ENCODE data around the gene TRPC4. TPM values are rescaled to one million over a fixed set of nuclear protein-coding genes. Genes with fewer than 3 reads are reported as not detected.
A peak's percentile ranks its signal among the peaks of the same experiment; 100 is the strongest.

Gene TRPC4
- polyA plus RNA-seq, 1 experiment, result 6.2 TPM

GRCh38 chr13:37748913-37749312, 120.7 kb downstream of the TRPC4 start:
- Histone ChIP-seq H3K4me3 (ENCODE audit: low read depth, low read length) (no peak overlapping the region), H3K27me3 (ENCODE audit: control insufficient read depth, insufficient read depth, low read length) (no peaks in the 10 kb centered on the region), H3K36me3 (ENCODE audit: control insufficient read depth, insufficient read depth, low read length) (no peaks in the 10 kb centered on the region)
- POLR2A ChIA-PET, result interaction anchor here (0.5 kb wide), 1 partner anchor 30 kb away, joined by 3 read pairs; no protein-coding TSS in a partner anchor
- CTCF ChIA-PET, result no interaction called here
- TF ChIP-seq CTCF (IDR thresholded peaks at IDR 0.05; ENCODE audit: insufficient read depth, low read depth, low read length), result no peak
- no peak for DNase-seq (ENCODE audit: low read depth)

- CTCF ChIA-PET, result no interaction called here
- peak; percentile 12 for DNase-seq (ENCODE audit: low read depth)
- no peaks in the 10 kb centered on the region for H3K27me3 ChIP-seq (ENCODE audit: control insufficient read depth, insufficient read depth, low read length)
- no peak for TF ChIP-seq CTCF (IDR thresholded peaks at IDR 0.05; ENCODE audit: insufficient read depth, low read depth, low read length)
- no peaks in the 10 kb centered on the region; the same call in 1 of the 2 replicates for H3K36me3 ChIP-seq (ENCODE audit: control insufficient read depth, insufficient read depth, low read length)
- H3K4me3 ChIP-seq (ENCODE audit: low read depth, low read length), result no peak overlapping the region
- POLR2A ChIA-PET, result no interaction called here
Observed at GRCh38 chr13:37747071-37747612, 122.4 kb downstream of the TRPC4 start.

- no peak for TF ChIP-seq CTCF (IDR thresholded peaks at IDR 0.05; ENCODE audit: insufficient read depth, low read depth, low read length)
Observed at GRCh38 chr13:37741536-37741935, 128.0 kb downstream of the TRPC4 start.

GRCh38 chr13:37736045-37736444, 133.5 kb downstream of the TRPC4 start:
- no peak for TF ChIP-seq CTCF (IDR thresholded peaks at IDR 0.05; ENCODE audit: insufficient read depth, low read depth, low read length)
- CTCF ChIA-PET, result no interaction called here
- H3K4me3 ChIP-seq (ENCODE audit: low read depth, low read length), result no peak overlapping the region
- no peaks in the 10 kb centered on the region for H3K36me3 ChIP-seq (ENCODE audit: control insufficient read depth, insufficient read depth, low read length)
- no peaks in the 10 kb centered on the region for H3K27me3 ChIP-seq (ENCODE audit: control insufficient read depth, insufficient read depth, low read length)
- POLR2A ChIA-PET, result no interaction called here
- DNase-seq (ENCODE audit: low read depth), result no peak

More at GRCh38 chr13:37741536-37741935, 128.0 kb downstream of the TRPC4 start:
- H3K36me3 ChIP-seq (ENCODE audit: control insufficient read depth, insufficient read depth, low read length), result no peaks in the 10 kb centered on the region; the same call in 1 of the 2 replicates
- no peaks in the 10 kb centered on the region for H3K27me3 ChIP-seq (ENCODE audit: control insufficient read depth, insufficient read depth, low read length)
- DNase-seq (ENCODE audit: low read depth), result no peak
- POLR2A ChIA-PET, result no interaction called here
- H3K4me3 ChIP-seq (ENCODE audit: low read depth, low read length), result no peak overlapping the region
- CTCF ChIA-PET, result interaction anchor here (0.6 to 1.3 kb wide), 2 partner anchors 9 to 22 kb away, joined by 3 read pairs; no protein-coding TSS in a partner anchor

GRCh38 chr13:37735293-37735692, 134.3 kb downstream of the TRPC4 start:
- H3K27me3 ChIP-seq (ENCODE audit: control insufficient read depth, insufficient read depth, low read length), result no peaks in the 10 kb centered on the region
- no peak for DNase-seq (ENCODE audit: low read depth)
- H3K4me3 ChIP-seq (ENCODE audit: low read depth, low read length), result no peak overlapping the region
- H3K36me3 ChIP-seq (ENCODE audit: control insufficient read depth, insufficient read depth, low read length), result no peaks in the 10 kb centered on the region
- ChIA-PET CTCF (interaction anchor here (1.4 kb wide), 1 partner anchor 11 kb away, joined by 4 read pairs; no protein-coding TSS in a partner anchor), POLR2A (no interaction called here)
- TF ChIP-seq CTCF (IDR thresholded peaks at IDR 0.05; ENCODE audit: insufficient read depth, low read depth, low read length), result no peak

Measured in BJ (cell line).